DOHH2 (cell line): ENCODE data around the gene ATXN7L1.
A peak's percentile ranks its signal among the peaks of the same experiment; 100 is the strongest.
"Not testable (repeated sequence)": the region's sequence is repeated elsewhere in the genome, so short reads cannot be mapped to it uniquely, and the experiment has no call there.

Experiments
- H3F3A ChIP-seq: fragments of 200-600 bp; sonication (generic), shearing (Covaris generic); 2 replicates; pipeline ENCODE4 v1.6.0; 2016; ENCODE audit warnings: antibody characterized with exemption, mild to moderate bottlenecking; ENCODE audit not compliant: control insufficient read depth, insufficient read depth
- H3K27ac ChIP-seq: fragments of 200-600 bp; sonication (generic); 2 replicates; pipeline ENCODE4 v1.5.1; 2014; ENCODE audit warnings: low read depth, mild to moderate bottlenecking, low read length, moderate library complexity
- H3K27me3 ChIP-seq: fragments of 200-600 bp; sonication (generic); 2 replicates; pipeline ENCODE4 v1.6.1; 2014; ENCODE audit warnings: mild to moderate bottlenecking, low read length, mixed read lengths; ENCODE audit not compliant: control insufficient read depth
- H3K36me3 ChIP-seq: fragments of 200-600 bp; sonication (generic); 2 replicates; pipeline ENCODE4 v1.6.1; 2014; ENCODE audit warnings: mild to moderate bottlenecking, low read length, moderate library complexity, mixed read lengths; ENCODE audit not compliant: control insufficient read depth
- H3K4me1 ChIP-seq: fragments of 200-600 bp; sonication (generic); 2 replicates; pipeline ENCODE4 v1.6.1; 2014; ENCODE audit warnings: mild to moderate bottlenecking, low read length, mixed read lengths; ENCODE audit not compliant: control insufficient read depth
- H3K4me2 ChIP-seq: fragments of 200-600 bp; sonication (generic); 2 replicates; pipeline ENCODE4 v1.6.0; 2014; ENCODE audit warnings: mild to moderate bottlenecking, low read length, moderate library complexity
- H3K4me3 ChIP-seq: fragments of 200-600 bp; sonication (generic); 2 replicates; pipeline ENCODE4 v1.5.1; 2014; ENCODE audit warnings: mild to moderate bottlenecking, low read length, mixed read lengths
- H3K79me2 ChIP-seq: fragments of 200-600 bp; sonication (generic); 2 replicates; pipeline ENCODE4 v1.6.1; 2014; ENCODE audit warnings: mild to moderate bottlenecking, low read length, mixed read lengths; ENCODE audit not compliant: control insufficient read depth
- H3K9me2 ChIP-seq: fragments of 200-600 bp; sonication (generic); replicated peaks from 2 replicates; pipeline ENCODE4 v1.6.1; 2014; ENCODE audit warnings: mild to moderate bottlenecking, low read length, mixed read lengths; ENCODE audit not compliant: control insufficient read depth
- H3K9me3 ChIP-seq: fragments of 200-600 bp; sonication (generic); 2 replicates; pipeline ENCODE4 v1.6.1; 2014; ENCODE audit warnings: antibody characterized with exemption, low read length, mixed read lengths; ENCODE audit not compliant: control insufficient read depth, insufficient read depth
- H4K20me1 ChIP-seq: fragments of 200-600 bp; sonication (generic); 2 replicates; pipeline ENCODE4 v1.6.0; 2014; ENCODE audit warnings: low read depth, mild to moderate bottlenecking, antibody characterized with exemption, low read length, moderate library complexity; ENCODE audit not compliant: control insufficient read depth, insufficient read depth
- EZH2phosphoT487 ChIP-seq: fragments of 200-600 bp; sonication (generic); IDR thresholded peaks from 2 replicates; pipeline ENCODE4 v1.6.1; 2017; ENCODE audit warnings: borderline replicate concordance, mild to moderate bottlenecking, antibody characterized with exemption, low read length, moderate library complexity, mixed read lengths
- TF ChIP-seq, protein P1 (sequence below): fragments of 200-600 bp; sonication (generic); IDR thresholded peaks from one replicate; pipeline ENCODE4 v1.5.1; 2014; ENCODE audit warnings: antibody characterized with exemption, mild to moderate bottlenecking, low read depth, low read length; ENCODE audit not compliant: poor library complexity, severe bottlenecking

Gene ATXN7L1

DNA sequence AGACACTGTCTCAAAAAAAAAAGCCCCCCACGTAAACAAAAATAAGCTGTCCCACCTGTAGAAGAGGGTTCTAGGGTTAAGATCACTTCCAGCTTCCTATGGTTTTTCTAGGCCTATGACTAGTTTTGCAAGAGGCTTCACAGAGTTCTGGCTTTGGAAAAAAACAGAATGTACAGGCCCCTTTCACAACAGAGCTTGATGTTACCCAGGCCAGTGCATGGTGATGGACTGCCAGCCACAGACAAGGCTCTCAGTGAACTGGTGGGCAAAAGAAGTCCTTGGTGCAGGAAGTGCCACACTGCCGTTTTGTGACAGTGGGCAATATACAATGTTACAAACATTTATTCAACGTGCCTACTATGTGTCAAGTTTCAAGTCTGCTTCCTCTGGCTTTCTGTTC, 276.8 kb downstream of the ATXN7L1 start:
- Histone ChIP-seq H3K27ac (no peak overlapping the region), H4K20me1 (no peaks in the 10 kb centered on the region), H3K4me2 (no peak overlapping the region), H3K9me2 (no peaks in the 10 kb centered on the region), H3K79me2 (no peaks in the 10 kb centered on the region), H3K4me1 (no peaks in the 10 kb centered on the region; the same call in 1 of the 2 replicates), H3K9me3 (no peaks in the 10 kb centered on the region), H3K36me3 (no peaks in the 10 kb centered on the region), H3F3A (peaks cover 10% of the 10 kb centered on the region), H3K4me3 (no peak overlapping the region), H3K27me3 (no peaks in the 10 kb centered on the region)
- TF ChIP-seq, protein P1, sequence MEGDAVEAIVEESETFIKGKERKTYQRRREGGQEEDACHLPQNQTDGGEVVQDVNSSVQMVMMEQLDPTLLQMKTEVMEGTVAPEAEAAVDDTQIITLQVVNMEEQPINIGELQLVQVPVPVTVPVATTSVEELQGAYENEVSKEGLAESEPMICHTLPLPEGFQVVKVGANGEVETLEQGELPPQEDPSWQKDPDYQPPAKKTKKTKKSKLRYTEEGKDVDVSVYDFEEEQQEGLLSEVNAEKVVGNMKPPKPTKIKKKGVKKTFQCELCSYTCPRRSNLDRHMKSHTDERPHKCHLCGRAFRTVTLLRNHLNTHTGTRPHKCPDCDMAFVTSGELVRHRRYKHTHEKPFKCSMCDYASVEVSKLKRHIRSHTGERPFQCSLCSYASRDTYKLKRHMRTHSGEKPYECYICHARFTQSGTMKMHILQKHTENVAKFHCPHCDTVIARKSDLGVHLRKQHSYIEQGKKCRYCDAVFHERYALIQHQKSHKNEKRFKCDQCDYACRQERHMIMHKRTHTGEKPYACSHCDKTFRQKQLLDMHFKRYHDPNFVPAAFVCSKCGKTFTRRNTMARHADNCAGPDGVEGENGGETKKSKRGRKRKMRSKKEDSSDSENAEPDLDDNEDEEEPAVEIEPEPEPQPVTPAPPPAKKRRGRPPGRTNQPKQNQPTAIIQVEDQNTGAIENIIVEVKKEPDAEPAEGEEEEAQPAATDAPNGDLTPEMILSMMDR = no peak
- no peak for TF ChIP-seq EZH2phosphoT487

GRCh38 chr7:105599080-105599479, 277.3 kb downstream of the ATXN7L1 start:
- H3K4me3 ChIP-seq, H3K27me3 ChIP-seq, H3K9me3 ChIP-seq, H3K4me2 ChIP-seq, H3K79me2 ChIP-seq, H3K9me2 ChIP-seq, H3K4me1 ChIP-seq, H4K20me1 ChIP-seq, H3K27ac ChIP-seq, H3K36me3 ChIP-seq: not testable (repeated sequence)
- H3F3A ChIP-seq = peaks cover 15% of the 10 kb centered on the region

- peaks cover 25% of the 10 kb centered on the region for H3K4me1 ChIP-seq
- no peak overlapping the region for H3K27ac ChIP-seq
- H3K27me3 ChIP-seq = no peaks in the 10 kb centered on the region
- H3K79me2 ChIP-seq = no peaks in the 10 kb centered on the region
- H3K4me3 ChIP-seq = no peak overlapping the region
- TF ChIP-seq EZH2phosphoT487 = no peak
- TF ChIP-seq, protein P1 = no peak
- no peaks in the 10 kb centered on the region for H3K9me2 ChIP-seq
- no peaks in the 10 kb centered on the region for H4K20me1 ChIP-seq
- H3K36me3 ChIP-seq = no peaks in the 10 kb centered on the region
- H3K9me3 ChIP-seq = no peaks in the 10 kb centered on the region
- H3K4me2 ChIP-seq = no peak overlapping the region
- H3F3A ChIP-seq = peaks cover 19% of the 10 kb centered on the region
Measured at GRCh38 chr7:105596866-105597265, 279.5 kb downstream of the ATXN7L1 start.

DNA sequence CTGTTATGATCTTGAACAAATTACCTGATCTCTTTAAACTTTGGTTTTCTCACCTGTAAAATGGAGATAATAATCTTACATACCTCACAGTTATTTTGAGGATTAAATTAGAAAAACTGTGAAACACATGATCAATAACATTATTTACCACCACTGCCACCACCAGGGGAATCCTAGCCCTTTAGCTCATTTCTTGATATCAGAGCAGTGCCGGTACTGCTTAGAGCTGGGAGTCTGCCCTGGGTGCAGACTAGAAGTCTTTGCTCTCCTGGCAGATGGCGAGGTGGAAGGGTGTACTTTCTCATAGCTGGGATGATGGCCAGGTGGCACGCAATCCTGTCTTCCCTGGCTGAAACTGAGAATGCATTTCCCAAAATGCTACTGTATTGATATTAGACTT, 282.4 kb downstream of the ATXN7L1 start:
- H3K79me2 ChIP-seq = no peaks in the 10 kb centered on the region
- TF ChIP-seq, protein P1 = peak; percentile 53
- no peak for TF ChIP-seq EZH2phosphoT487
- H3K27me3 ChIP-seq = no peaks in the 10 kb centered on the region
- H3K4me3 ChIP-seq = peak overlapping the region; percentile 46; the same call in 1 of the 2 replicates
- H4K20me1 ChIP-seq = no peaks in the 10 kb centered on the region
- peak overlapping the region; percentile 62 for H3K27ac ChIP-seq
- H3K9me3 ChIP-seq = no peaks in the 10 kb centered on the region
- no peaks in the 10 kb centered on the region for H3K36me3 ChIP-seq
- H3K4me2 ChIP-seq = peak overlapping the region; percentile 57
- peaks cover 41% of the 10 kb centered on the region for H3K4me1 ChIP-seq
- H3F3A ChIP-seq = peaks cover 19% of the 10 kb centered on the region
- no peaks in the 10 kb centered on the region for H3K9me2 ChIP-seq
